Medulla oblongata (tissue), 1 donor: ENCODE results near the gene MINDY4B.
"Not testable (repeated sequence)": the region's sequence is repeated elsewhere in the genome, so short reads cannot be mapped to it uniquely, and the experiment has no call there.

Experiments used
- DNase-seq: peaks from one replicate; pipeline ENCODE4 v3.0.0-alpha.2; 2015; ENCODE audit errors: extremely low spot score

MINDY4B gene

GRCh38 chr3:150898046-150898754 lies 7.0 kb downstream of the MINDY4B start:
- no peak for DNase-seq

- DNase-seq = no peak
Observed at GRCh38 chr3:150897592-150897991, 7.6 kb downstream of the MINDY4B start.

GRCh38 chr3:150890831-150891230 lies 14.4 kb downstream of the MINDY4B start:
- DNase-seq = no peak

GRCh38 chr3:150890295-150890694 lies 14.9 kb downstream of the MINDY4B start:
- no peak for DNase-seq

- no peak for DNase-seq
Observed at GRCh38 chr3:150889106-150889505, 16.1 kb downstream of the MINDY4B start.

- DNase-seq = no peak
Observed at GRCh38 chr3:150887031-150887430, 18.2 kb downstream of the MINDY4B start.

GRCh38 chr3:150885535-150885934 lies 19.7 kb downstream of the MINDY4B start:
- DNase-seq = no peak

- DNase-seq = no peak
Observed at GRCh38 chr3:150878996-150879575, 26.2 kb downstream of the MINDY4B start.

- no peak for DNase-seq
Observed at GRCh38 chr3:150878290-150878689, 26.9 kb downstream of the MINDY4B start.

- DNase-seq = no peak
Observed at GRCh38 chr3:150877303-150877702, 27.9 kb downstream of the MINDY4B start.

- no peak for DNase-seq
Observed at GRCh38 chr3:150876611-150877265, 28.5 kb downstream of the MINDY4B start.

GRCh38 chr3:150875548-150875947 lies 29.7 kb downstream of the MINDY4B start:
- DNase-seq = no peak

- no peak for DNase-seq
Observed at GRCh38 chr3:150874666-150875219, 30.5 kb downstream of the MINDY4B start.

- DNase-seq = no peak
Observed at GRCh38 chr3:150871192-150871591, 34.0 kb downstream of the MINDY4B start.

- DNase-seq = no peak
Observed at GRCh38 chr3:150870406-150870805, 34.8 kb downstream of the MINDY4B start.

- DNase-seq = no peak
Observed at GRCh38 chr3:150868282-150868681, 37.0 kb downstream of the MINDY4B start.

- DNase-seq = no peak
Observed at GRCh38 chr3:150867434-150867833, 37.8 kb downstream of the MINDY4B start.

- DNase-seq = not testable (repeated sequence)
Observed at GRCh38 chr3:150863921-150864320, 41.3 kb downstream of the MINDY4B start.

GRCh38 chr3:150861851-150862250 lies 43.4 kb downstream of the MINDY4B start:
- no peak for DNase-seq

GRCh38 chr3:150857936-150858335 lies 47.3 kb downstream of the MINDY4B start:
- DNase-seq = not testable (repeated sequence)

- DNase-seq = no peak
Observed at GRCh38 chr3:150850191-150850590, 55.0 kb downstream of the MINDY4B start.

- no peak for DNase-seq
Observed at GRCh38 chr3:150848864-150849263, 56.4 kb downstream of the MINDY4B start.

GRCh38 chr3:150847433-150847832 lies 57.8 kb downstream of the MINDY4B start:
- no peak for DNase-seq
